GM12878 (cell line): ENCODE data around the gene LRRC8B. TPM values are rescaled to one million over a fixed set of nuclear protein-coding genes. Genes with fewer than 3 reads are reported as not detected.

Experiments
- ATAC-seq: fragments of 200-7000 bp; cut with Tn5 transposase; 3 replicates; pipeline ENCODE4 v1.9.1; 2020; ENCODE audit warnings: mild to moderate bottlenecking, moderate library complexity
- BruUV-seq: library from RNA; stranded (reverse); fragments of 400-500 nt; replicated peaks from 2 replicates; lab custom pipeline; 2021; lab: Mats Ljungman, UMichigan
- CTCF ChIA-PET: fragments of 300-600 bp; sonication (Branson Sonifier 250); formaldehyde crosslinking; extraction: SDS; loops from one replicate; lab custom pipeline; 2021; ENCODE audit warnings: inconsistent platforms; lab: Yijun Ruan, JAX
- POLR2A ChIA-PET: fragments of 350-600 bp; formaldehyde crosslinking; extraction: SDS; loops from one replicate; lab custom pipeline; 2021; ENCODE audit warnings: inconsistent platforms; lab: Charles Lee
- RAD21 ChIA-PET: fragments of 300-600 bp; sonication (Branson Sonifier 250); formaldehyde crosslinking; loops from one replicate; lab custom pipeline; 2023; ENCODE audit warnings: antibody characterized with exemption; ENCODE audit not compliant: unreplicated experiment; lab: Charles Lee
- SMC1A ChIA-PET: fragments of 300-600 bp; sonication (Branson Sonifier 250); formaldehyde crosslinking; loops from one replicate; lab custom pipeline; 2023; ENCODE audit not compliant: unreplicated experiment, uncharacterized antibody; lab: Charles Lee
- DNase-seq: peaks from one replicate; pipeline ENCODE4 v3.0.0-alpha.2; 2011; ENCODE audit warnings: low read depth, low spot score
- FAIRE-seq: peaks from 3 replicates; lab custom pipeline; 2011; peaks lifted over from hg19 to GRCh38; lab: Jason Lieb, UNC
- H2AFZ ChIP-seq: 2 replicates; pipeline ENCODE4 v1.6.0; 2011; ENCODE audit warnings: low read depth, low read length, control low read depth; ENCODE audit not compliant: control insufficient read depth
- H3K27ac ChIP-seq: 2 replicates; pipeline ENCODE4 v1.5.1; 2011; ENCODE audit warnings: control low read depth; ENCODE audit not compliant: control insufficient read depth, insufficient read depth
- H3K27me3 ChIP-seq, 2 experiments: replicated peaks in 1 of 2; 2 replicates each; pipeline versions ENCODE4 v1.6.0 to v1.6.1; 2011; ENCODE audit warnings: low read length in 1 of 2; ENCODE audit not compliant: control insufficient read depth in 2 of 2, insufficient read depth in 2 of 2
- H3K36me3 ChIP-seq, 2 experiments: 2 replicates each; pipeline ENCODE4 v1.5.1; 2011; ENCODE audit warnings: low read length in 1 of 2; ENCODE audit not compliant: control insufficient read depth in 2 of 2, insufficient read depth in 2 of 2
- H3K4me1 ChIP-seq: 2 replicates; pipeline ENCODE4 v1.6.1; 2011; ENCODE audit warnings: mild to moderate bottlenecking, low read length, moderate library complexity, mixed read lengths; ENCODE audit not compliant: control insufficient read depth, insufficient read depth
- H3K4me2 ChIP-seq: 2 replicates; pipeline ENCODE4 v1.6.0; 2011; ENCODE audit warnings: control low read depth; ENCODE audit not compliant: control insufficient read depth, insufficient read depth
- H3K4me3 ChIP-seq: fragments of 200-600 bp; sonication (generic); 2 replicates; pipeline ENCODE4 v1.5.1; 2016
- H3K79me2 ChIP-seq: 2 replicates; pipeline ENCODE4 v1.6.0; 2011; ENCODE audit warnings: low read length; ENCODE audit not compliant: control insufficient read depth, insufficient read depth
- H3K9ac ChIP-seq: 2 replicates; pipeline ENCODE4 v1.8.0; 2011; ENCODE audit warnings: low read length, control low read depth, mixed read lengths; ENCODE audit not compliant: control insufficient read depth, insufficient read depth
- H3K9me3 ChIP-seq: replicated peaks from 3 replicates; pipeline ENCODE4 v1.5.1; 2011; ENCODE audit warnings: mild to moderate bottlenecking, low read length; ENCODE audit not compliant: control insufficient read depth, insufficient read depth
- H4K20me1 ChIP-seq: 2 replicates; pipeline ENCODE4 v1.6.0; 2011; ENCODE audit not compliant: control insufficient read depth, insufficient read depth
- CEBPB ChIP-seq, 2 experiments: fragments of 150-350 bp in 1 of 2; IDR thresholded peaks; 2 replicates each; pipeline ENCODE4 v1.6.1; 2012 to 2014; ENCODE audit warnings: low read depth in 2 of 2, low read length in 2 of 2, borderline replicate concordance in 1 of 2, inconsistent platforms in 1 of 2
- ETV6 ChIP-seq, 2 experiments: fragments of 450-650 bp in 1 of 2; IDR thresholded peaks in 1 of 2; conservative IDR thresholded peaks in 1 of 2; 2 replicates each; pipeline ENCODE4 v1.6.1; 2014; ENCODE audit warnings: antibody characterized with exemption in 1 of 2, borderline replicate concordance in 1 of 2, low read depth in 1 of 2, mild to moderate bottlenecking in 1 of 2, moderate library complexity in 1 of 2
- IRF3 ChIP-seq: fragments of 450-650 bp; IDR thresholded peaks from 2 replicates; pipeline ENCODE4 v1.6.1; 2014; ENCODE audit warnings: mild to moderate bottlenecking
- IRF4 ChIP-seq: IDR thresholded peaks from 2 replicates; pipeline ENCODE4 v1.6.1; 2011; ENCODE audit warnings: low read depth, low read length
- MTA2 ChIP-seq: fragments of 450-650 bp; IDR thresholded peaks from 2 replicates; pipeline ENCODE4 v1.6.1; 2016; ENCODE audit warnings: low read depth, mild to moderate bottlenecking, moderate library complexity
- NBN ChIP-seq: fragments of 450-650 bp; IDR thresholded peaks from 2 replicates; pipeline ENCODE4 v1.6.1; 2016
- NFYA ChIP-seq: IDR thresholded peaks from 2 replicates; pipeline ENCODE4 v1.6.1; 2011; ENCODE audit warnings: low read depth, mild to moderate bottlenecking, low read length, improper control_type of control experiment, borderline replicate concordance
- NFYB ChIP-seq: IDR thresholded peaks from 2 replicates; pipeline ENCODE4 v1.6.1; 2011; ENCODE audit warnings: low read depth, mild to moderate bottlenecking, low read length, improper control_type of control experiment, moderate library complexity; ENCODE audit not compliant: insufficient read depth
- NRF1 ChIP-seq: conservative IDR thresholded peaks from 2 replicates; pipeline ENCODE4 v1.6.1; 2011; ENCODE audit warnings: mild to moderate bottlenecking, low read depth, low read length, improper control_type of control experiment
- PBX3 ChIP-seq: IDR thresholded peaks from 2 replicates; pipeline ENCODE4 v1.6.1; 2011; ENCODE audit warnings: mild to moderate bottlenecking, low read depth, low read length, moderate library complexity; ENCODE audit not compliant: insufficient replicate concordance
- SMARCA5 ChIP-seq: fragments of 450-650 bp; IDR thresholded peaks from 2 replicates; pipeline ENCODE4 v1.6.1; 2017; ENCODE audit warnings: mild to moderate bottlenecking
- TARDBP ChIP-seq: IDR thresholded peaks from 2 replicates; pipeline ENCODE4 v1.6.1; 2016; ENCODE audit warnings: borderline replicate concordance
- TCF7 ChIP-seq: IDR thresholded peaks from 2 replicates; pipeline ENCODE4 v1.6.1; 2014; ENCODE audit warnings: antibody characterized with exemption, borderline replicate concordance
- ZBTB33 ChIP-seq: fragments of 450-650 bp; IDR thresholded peaks from 2 replicates; pipeline ENCODE4 v1.6.1; 2017; ENCODE audit warnings: mild to moderate bottlenecking
- ZNF217 ChIP-seq: fragments of 450-650 bp; IDR thresholded peaks from 2 replicates; pipeline ENCODE4 v1.6.1; 2017; ENCODE audit warnings: antibody characterized with exemption, mild to moderate bottlenecking
- WGBS: methylation state at CpG from one replicate; pipeline ENCODE4 v1.1.6; 2016; ENCODE audit warnings: low lambda C conversion rate; ENCODE audit not compliant: insufficient replicate concordance, insufficient coverage; ENCODE audit errors: missing lambda C conversion rate; 5-methylcytosine and 5-hydroxymethylcytosine counted together
- in situ Hi-C: fragments of 300-500 bp; cut with MboI; formaldehyde crosslinking; loops from 9 replicates; pipeline ENCODE4 v1.14.3; 2018; ENCODE audit warnings: mixed read lengths
- intact Hi-C: fragments of 100-400 bp; cut with micrococcal nuclease; formaldehyde crosslinking; loops from one replicate; pipeline ENCODE4 v1.14.2; 2022; ENCODE audit not compliant: unreplicated experiment
- polyA plus RNA-seq, 11 experiments: library from polyadenylated mRNA; depleted of rRNA in 4 of 11; unstranded in 6 of 11; stranded (reverse) in 5 of 11; fragments of >200 nt; fragmentation: Nextera tagmentation in 4 of 11; fragmentation: Illumina TruSeq in 1 of 11; extraction: Ambion mirVana in 4 of 11; extraction: Trizol in 1 of 11; gene quantifications; 1 replicate in 1 of 11; 2 replicates in 10 of 11; pipeline versions ENCODE4 v1.2.1 to v1.2.3, GENCODE V29; 2011 to 2016; ENCODE audit warnings: inconsistent platforms in 2 of 11, missing spikeins in 2 of 11, low read depth in 1 of 11
- total RNA-seq, 4 experiments: library from RNA; depleted of rRNA in 3 of 4; stranded (reverse); fragments of >200 nt in 3 of 4; fragmentation: Illumina TruSeq in 1 of 4; extraction: Trizol in 1 of 4; gene quantifications; 2 replicates each; pipeline versions ENCODE4 v1.2.1 to v1.2.3, GENCODE V29; 2013 to 2021

LRRC8B gene
- total and polyA plus RNA-seq, 10 of the 15 experiments (the other 5 are each of a cell fraction or from before 2014, with no cell fraction given): 1.3 to 9.2 (median 5.4) TPM

- Histone ChIP-seq H3K9ac (no peak overlapping the region), H3K4me1 (no peaks in the 10 kb centered on the region), H4K20me1 (no peaks in the 10 kb centered on the region), H3K9me3 (no peaks in the 10 kb centered on the region), H3K27me3 (no peaks in the 10 kb centered on the region), H3K27ac (no peak overlapping the region), H3K79me2 (no peaks in the 10 kb centered on the region; the same call in 1 of the 2 replicates), H2AFZ (no peak overlapping the region), H3K4me3 (no peak overlapping the region), H3K36me3 (no peaks in the 10 kb centered on the region), H3K4me2 (no peak overlapping the region)
- POLR2A ChIA-PET: no interaction called here
- BruUV-seq: no TSS peak
- CTCF ChIA-PET: interaction anchor here (0.6 to 1.6 kb wide), 2 partner anchors 9 to 227 kb away, joined by 3 to 4 read pairs; no protein-coding TSS in a partner anchor
- SMC1A ChIA-PET: no interaction called here
- ATAC-seq (no peak), FAIRE-seq (no peak), DNase-seq (no peak)
- TF ChIP-seq TARDBP (no peak), MTA2 (no peak), NFYA (no peak), PBX3 (no peak), IRF3 (no peak), ETV6 (conservative IDR thresholded peaks at IDR 0.05 in 1 of 2, IDR thresholded peaks at IDR 0.05 in 1 of 2; ENCODE audit: borderline replicate concordance in 1 of 2, low read depth in 1 of 2) (no peak), ZNF217 (no peak), ZBTB33 (no peak), NFYB (no peak), SMARCA5 (no peak), NBN (no peak), IRF4 (no peak), TCF7 (no peak), CEBPB (IDR thresholded peaks at IDR 0.05; ENCODE audit: borderline replicate concordance in 1 of 2, low read depth in 2 of 2, low read length in 2 of 2) (no peak), NRF1 (no peak)
- intact Hi-C loops (no loop called here), in situ Hi-C loops (no loop called here)
- RAD21 ChIA-PET: no interaction called here
- WGBS: 74% methylated on average over 2 of the region's 2 CpGs
Observed at GRCh38 chr1:89538361-89538760, 13.7 kb downstream of the LRRC8B start.
